ENCODE results near the gene LAG3.
A peak's percentile ranks its signal among the peaks of the same experiment; 100 is the strongest.
"Not testable (repeated sequence)": the region's sequence is repeated elsewhere in the genome, so short reads cannot be mapped to it uniquely, and the experiment has no call there.

The LAG3 gene

DNA sequence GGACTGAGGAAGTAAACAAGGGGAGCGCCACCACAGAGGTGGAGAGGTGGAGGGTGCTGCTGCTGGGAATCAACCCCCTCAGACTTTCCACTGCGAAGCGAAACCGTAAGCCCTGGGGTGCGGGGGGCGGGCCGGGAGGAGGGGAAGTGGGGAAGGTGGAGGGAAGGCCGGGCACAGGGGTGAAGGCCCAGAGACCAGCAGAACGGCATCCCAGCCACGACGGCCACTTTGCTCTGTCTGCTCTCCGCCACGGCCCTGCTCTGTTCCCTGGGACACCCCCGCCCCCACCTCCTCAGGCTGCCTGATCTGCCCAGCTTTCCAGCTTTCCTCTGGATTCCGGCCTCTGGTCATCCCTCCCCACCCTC lies at the start of gene LAG3:
LAG3 (plus strand) TSS at position 190 of the 365 bp plus-strand sequence. CDS start 333 bp downstream, outside the sequence.
- DNase-seq, result no peak

DNA sequence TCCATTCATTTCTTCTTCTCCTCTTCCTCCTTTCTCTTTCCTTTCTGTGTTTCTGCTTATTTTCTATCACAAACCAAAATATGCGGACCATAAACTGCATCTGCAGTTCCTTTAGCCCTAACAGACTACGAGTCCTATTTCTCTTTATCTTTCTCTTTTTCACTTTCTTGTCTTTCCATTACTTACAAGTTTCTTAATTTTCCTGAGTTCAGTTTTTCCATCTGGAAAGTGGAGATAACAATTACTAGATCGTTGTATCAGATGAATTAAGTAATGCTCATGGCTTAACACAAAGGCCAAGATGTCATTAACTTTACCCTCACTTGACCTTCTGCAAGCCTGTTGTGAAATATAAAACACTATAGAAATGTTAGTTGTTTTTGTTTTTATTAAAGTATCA lies 49.5 kb upstream of the LAG3 start:
- DNase-seq, result peak; percentile 64

DNA sequence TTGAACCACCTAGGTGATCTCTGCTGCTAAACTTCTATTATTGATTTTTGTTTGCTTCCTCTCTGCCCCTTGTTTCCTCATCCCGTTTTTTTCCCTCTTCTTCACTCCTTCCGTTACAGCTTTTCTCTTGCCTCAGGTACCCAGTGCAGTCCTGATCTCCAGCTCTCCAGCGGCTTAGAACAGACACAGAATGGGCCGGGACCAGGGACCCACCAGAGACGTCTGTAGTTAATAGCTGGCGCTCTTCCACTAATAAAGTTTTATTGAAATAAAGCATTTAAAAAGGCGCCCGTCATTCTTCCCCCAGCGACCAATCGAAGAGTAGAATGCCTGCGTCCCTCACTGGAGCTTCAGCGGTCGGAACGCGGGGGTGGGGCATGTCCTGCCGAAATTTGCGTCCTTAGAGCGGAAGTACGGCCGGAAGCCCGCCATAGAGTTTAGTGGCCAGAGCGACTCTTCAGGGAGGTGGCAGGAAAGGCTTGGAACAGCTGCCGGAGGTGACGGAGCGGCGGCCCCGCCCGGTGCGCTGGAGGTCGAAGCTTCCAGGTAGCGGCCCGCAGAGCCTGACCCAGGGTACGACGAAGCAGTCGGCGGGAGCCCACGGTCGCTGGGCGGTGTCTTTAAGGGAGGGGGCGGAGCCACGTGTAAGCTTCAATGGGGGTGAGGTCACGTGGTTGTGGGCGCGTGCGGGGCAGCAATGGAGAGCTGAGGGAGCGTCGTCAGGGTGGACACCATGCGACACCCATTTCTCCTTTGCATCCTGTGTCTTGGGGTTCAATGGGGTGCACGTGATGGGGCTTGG lies 48.5 kb upstream of the LAG3 start, which contains the start of gene COPS7A:
COPS7A (plus strand) TSS at position 440 of the 802 bp plus-strand sequence. CDS start 611 bp downstream, outside the sequence.
- peak; percentile 100 for DNase-seq

GRCh38 chr12:6724409-6724797 lies 47.9 kb upstream of the LAG3 start:
- peak; percentile 78 for DNase-seq

GRCh38 chr12:6725350-6725749 lies 47.0 kb upstream of the LAG3 start:
- DNase-seq, result no peak

DNA sequence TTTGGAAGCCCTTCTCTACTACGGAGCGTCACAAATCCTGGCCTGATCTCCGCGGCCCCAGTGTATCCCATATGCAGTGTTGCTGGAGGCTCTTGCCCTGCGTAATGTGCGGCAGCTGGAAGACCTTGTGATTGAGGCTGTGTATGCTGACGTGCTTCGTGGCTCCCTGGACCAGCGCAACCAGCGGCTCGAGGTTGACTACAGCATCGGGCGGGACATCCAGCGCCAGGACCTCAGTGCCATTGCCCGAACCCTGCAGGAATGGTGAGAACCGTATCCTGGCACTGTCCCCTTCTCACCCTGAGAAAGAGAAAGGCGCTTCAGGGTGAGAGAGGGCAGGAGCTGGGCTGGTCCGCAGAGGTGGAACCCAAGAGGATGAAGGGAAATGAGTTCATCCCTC lies 43.1 kb upstream of the LAG3 start:
- DNase-seq, result no peak

GRCh38 chr12:6730169-6730568 lies 42.2 kb upstream of the LAG3 start:
- no peak for DNase-seq

- no peak for DNase-seq
Observed at GRCh38 chr12:6734506-6735387, 37.6 kb upstream of the LAG3 start.

DNA sequence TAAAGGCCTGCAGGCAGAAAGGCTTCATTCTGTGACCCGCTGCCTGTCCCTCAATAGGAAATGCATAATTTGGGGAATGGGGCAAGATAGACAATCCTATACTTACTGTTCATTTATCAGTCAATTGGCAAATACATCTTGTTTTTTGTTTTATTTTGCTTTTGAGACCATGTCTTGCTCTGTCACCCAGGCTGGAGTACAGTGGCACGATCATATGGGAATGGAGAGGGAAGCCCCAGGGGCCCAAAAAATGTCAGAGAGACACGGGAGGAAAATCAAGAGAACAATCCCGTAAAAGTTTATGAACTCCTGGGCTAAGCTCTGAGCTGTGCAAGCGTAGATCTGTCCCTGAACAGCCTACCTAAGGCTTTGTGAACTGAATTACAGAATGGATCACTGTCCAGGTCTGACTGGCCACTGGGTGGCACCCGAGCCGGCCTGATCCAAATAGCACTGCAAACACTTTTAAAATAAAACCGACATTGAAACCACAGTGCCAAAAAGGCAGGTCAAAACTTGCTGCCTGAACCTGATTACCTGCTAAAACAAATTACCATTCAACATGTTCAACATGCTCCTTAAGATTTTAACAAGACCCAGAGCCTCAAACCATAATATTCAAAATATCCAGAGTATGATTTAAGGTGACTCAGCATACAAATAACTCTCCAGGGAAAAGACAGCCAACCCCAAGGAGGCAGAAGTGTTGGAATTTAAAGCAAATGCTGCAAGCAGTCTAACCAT lies 36.7 kb upstream of the LAG3 start:
- DNase-seq, result peak; percentile 80

DNA sequence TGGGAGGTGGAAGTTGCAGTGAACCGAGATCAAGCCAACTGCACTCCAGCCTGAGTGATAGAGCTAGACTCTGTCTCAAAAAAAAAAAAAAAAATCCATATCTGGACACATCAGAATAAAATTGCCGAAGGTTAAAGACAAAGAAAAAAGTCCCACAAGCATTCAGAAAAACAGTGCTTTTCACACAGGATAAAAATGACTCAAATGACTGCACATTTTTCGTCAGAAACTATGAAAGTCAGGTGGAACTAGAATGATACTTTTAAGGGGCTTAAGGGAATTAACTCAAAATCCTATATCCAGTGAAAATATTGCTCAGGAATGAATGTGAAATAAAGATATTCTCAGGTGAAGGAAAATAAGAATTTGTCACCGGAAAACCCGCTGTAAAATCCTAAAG lies 35.6 kb upstream of the LAG3 start:
- no peak for DNase-seq

DNA sequence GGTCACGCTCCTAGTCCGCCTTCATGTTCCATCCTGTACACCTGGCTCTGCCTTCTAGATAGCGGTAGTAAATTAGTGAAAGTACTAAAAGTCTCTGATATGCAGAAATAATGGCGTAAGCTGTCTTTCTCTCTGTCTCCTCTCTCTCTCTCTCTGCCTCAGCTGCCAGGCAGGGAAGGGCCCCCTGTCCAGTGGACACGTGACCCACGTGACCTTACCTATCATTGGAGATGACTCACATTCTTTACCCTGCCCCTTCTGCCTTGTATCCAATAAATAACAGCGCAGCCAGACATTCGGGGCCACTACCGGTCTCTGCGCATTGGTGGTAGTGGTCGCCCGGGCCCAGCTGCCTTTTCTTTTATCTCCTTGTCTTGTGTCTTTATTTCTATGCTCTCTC lies 30.2 kb upstream of the LAG3 start:
- not testable (repeated sequence) for DNase-seq

DNA sequence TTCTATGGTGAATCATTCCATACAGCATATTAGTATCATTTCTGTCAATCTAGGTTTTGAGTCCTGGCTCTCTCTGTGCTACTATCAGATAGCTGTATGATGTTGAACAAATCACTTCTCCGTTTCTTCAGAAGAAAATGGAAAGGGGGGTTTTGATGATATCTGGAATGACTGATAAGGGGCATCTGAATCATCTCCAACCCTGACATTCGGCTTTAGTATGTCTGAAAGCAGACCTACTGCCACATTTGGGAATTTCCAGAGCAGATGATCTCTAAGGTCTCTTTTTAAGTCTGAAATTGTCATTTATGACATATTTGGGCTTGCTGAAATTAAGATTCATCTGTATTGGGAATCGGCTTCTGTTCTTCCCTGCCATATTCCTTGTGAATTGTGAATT lies 29.5 kb upstream of the LAG3 start:
- DNase-seq, result no peak

DNA sequence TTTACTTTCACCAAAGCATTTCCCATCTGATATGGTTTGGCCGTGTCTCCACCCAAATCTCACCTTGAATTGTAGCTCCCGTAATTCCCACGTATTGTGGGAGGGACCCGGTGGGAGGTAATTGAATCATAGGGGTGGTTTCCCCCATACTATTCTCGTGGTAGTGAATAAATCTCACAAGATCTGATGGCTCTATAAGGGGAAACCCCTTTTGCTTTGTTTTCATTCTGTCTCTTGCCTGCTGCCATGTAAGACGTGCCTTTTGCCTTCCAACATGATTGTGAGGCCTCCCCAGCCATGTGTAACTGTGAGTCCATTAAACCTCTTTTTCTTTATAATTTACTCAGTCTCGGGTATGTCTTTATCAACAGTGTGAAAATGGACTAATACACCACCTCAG lies 29.0 kb upstream of the LAG3 start:
- not testable (repeated sequence) for DNase-seq

GRCh38 chr12:6745741-6746525 lies 26.4 kb upstream of the LAG3 start:
- DNase-seq, result peak; percentile 46

DNA sequence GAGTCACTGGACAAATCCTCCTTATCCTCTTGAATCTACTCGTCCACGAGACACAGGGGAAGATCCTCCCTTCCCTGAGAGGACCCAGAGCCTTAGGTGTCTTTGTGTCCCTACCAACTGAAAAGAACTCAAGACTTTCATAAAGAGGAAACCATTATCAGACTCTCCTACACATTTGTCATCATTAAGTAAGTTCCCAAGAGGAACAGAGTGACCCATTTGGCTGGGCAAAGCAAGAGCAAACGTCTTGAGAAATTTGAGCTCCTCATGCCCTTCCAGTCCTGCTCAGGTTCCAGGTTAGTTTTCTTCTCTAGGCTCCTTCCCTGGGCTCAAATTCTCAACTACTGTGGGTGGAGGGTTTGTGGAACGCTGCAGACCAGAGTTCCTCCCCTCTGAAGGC lies 25.1 kb upstream of the LAG3 start:
- DNase-seq, result no peak

GRCh38 chr12:6748761-6749160 lies 23.6 kb upstream of the LAG3 start:
- no peak for DNase-seq

- no peak for DNase-seq
Observed at GRCh38 chr12:6750506-6750905, 21.8 kb upstream of the LAG3 start.

DNA sequence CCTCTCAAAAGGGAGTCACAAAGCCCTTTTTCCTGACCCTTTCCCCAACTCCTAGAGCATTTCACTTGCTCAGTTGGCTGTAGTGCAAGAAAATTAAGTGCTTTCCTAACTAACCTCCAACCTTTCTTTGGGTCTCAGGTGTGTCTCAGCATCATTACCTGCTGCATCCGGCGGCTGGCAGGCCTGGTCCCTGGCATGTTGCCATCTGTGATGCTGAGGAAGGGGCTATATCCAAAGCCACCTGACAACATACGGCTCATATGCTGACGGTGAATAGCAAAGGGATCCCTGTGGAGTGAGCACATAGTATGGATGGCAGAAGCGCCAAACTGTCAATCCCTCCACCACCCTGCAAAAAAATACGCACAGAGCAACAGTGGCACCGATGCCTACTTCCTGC lies 20.6 kb upstream of the LAG3 start:
- no peak for DNase-seq

DNA sequence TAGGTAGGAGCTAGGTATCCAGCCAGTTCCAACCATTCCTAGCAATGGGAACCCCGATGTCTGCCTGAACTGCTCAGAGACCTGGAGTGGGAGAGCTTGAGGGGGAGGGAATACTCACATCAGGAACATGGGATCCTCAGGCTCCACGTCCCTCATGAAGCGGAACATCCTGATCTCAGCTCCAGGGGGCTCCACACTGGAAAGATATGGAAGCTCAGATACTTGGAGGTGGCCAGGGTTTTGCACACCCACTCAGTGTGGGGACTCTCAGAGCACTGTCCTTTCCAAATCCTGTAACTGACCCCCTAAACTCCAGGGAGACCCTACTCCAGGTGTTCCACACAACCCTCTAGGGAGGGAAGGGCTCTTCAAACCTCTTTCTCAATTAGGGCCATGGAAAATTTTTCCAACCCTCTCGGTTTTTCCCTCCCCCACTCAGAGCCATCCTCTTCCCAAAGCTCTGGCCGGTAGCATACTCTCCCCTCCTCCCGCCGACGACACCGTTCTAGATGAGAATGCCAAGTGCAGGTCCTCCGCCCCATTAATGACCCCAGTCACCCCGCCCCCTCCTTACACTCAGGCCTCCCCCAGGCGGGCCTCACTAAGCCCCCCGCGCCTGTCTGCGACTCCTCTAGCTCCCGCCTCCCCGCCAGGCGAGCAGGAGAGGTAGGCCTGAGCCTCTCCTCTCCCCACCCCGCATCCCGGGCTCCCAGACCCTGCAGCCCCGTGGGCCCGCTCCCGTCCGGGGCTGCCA lies 20.0 kb upstream of the LAG3 start:
- DNase-seq, result peak; percentile 66

- DNase-seq, result peak; percentile 99
Observed at GRCh38 chr12:6752921-6753771, 19.2 kb upstream of the LAG3 start, which contains the start of gene MLF2. Gene MLF2, minus strand, starts transcription at chr12:6753141. Its CDS starts 807 bp downstream, at chr12:6752334.

Measured in OCI-M1 (cell line).